GM12873 (cell line): ENCODE results near the gene EMILIN3.

Experiments used
- CTCF ChIP-seq: IDR thresholded peaks from 2 replicates; pipeline ENCODE4 v1.5.1; 2012; ENCODE audit warnings: low read depth, mild to moderate bottlenecking, moderate library complexity, low read length, control low read depth; ENCODE audit not compliant: insufficient read depth; ENCODE audit errors: missing control alignments

The EMILIN3 gene

GRCh38 chr20:41366546-41367392, at the start of gene EMILIN3:
Gene EMILIN3, minus strand, starts transcription at chr20:41366818. Its CDS starts 184 bp downstream, at chr20:41366634.
- no peak for TF ChIP-seq CTCF

- TF ChIP-seq CTCF = no peak
Measured at GRCh38 chr20:41415191-41415590, 48.6 kb upstream of the EMILIN3 start.

- TF ChIP-seq CTCF = no peak
Measured at GRCh38 chr20:41413169-41413568, 46.6 kb upstream of the EMILIN3 start.

- TF ChIP-seq CTCF = no peak
Measured at GRCh38 chr20:41412324-41413120, 45.9 kb upstream of the EMILIN3 start.

- peak; percentile 29 for TF ChIP-seq CTCF
Measured at GRCh38 chr20:41411391-41411847, 44.8 kb upstream of the EMILIN3 start.

GRCh38 chr20:41408986-41409385, 42.4 kb upstream of the EMILIN3 start:
- TF ChIP-seq CTCF = no peak

- TF ChIP-seq CTCF = no peak
Measured at GRCh38 chr20:41408156-41408794, 41.7 kb upstream of the EMILIN3 start.
